Activated CD4-positive, alpha-beta memory T cell treated with anti-CD3 and anti-CD28 coated beads for 36 hours (primary cell): ENCODE results near the gene USF1. TPM values are rescaled to one million over a fixed set of nuclear protein-coding genes. Genes with fewer than 3 reads are reported as not detected.

Experiments
- CTCF ChIA-PET: fragments of 350-600 bp; sonication (Branson Sonifier 250); formaldehyde crosslinking; loops from one replicate; lab custom pipeline; 2021; ENCODE audit warnings: antibody characterized with exemption, inconsistent platforms; lab: Charles Lee
- POLR2A ChIA-PET: fragments of 350-600 bp; sonication (Branson Sonifier 250); formaldehyde crosslinking; loops from one replicate; lab custom pipeline; 2021; ENCODE audit warnings: antibody characterized with exemption; lab: Charles Lee
- DNase-seq: peaks from one replicate; pipeline ENCODE4 v3.0.0-alpha.2; 2020
- H3K27ac Mint-ChIP-seq: one replicate; pipeline ENCODE4 v1.8.0; 2021; ENCODE audit warnings: mixed read lengths
- H3K27me3 Mint-ChIP-seq: one replicate; pipeline ENCODE4 v1.8.0; 2021; ENCODE audit warnings: mixed read lengths
- H3K36me3 Mint-ChIP-seq: one replicate; pipeline ENCODE4 v1.8.0; 2021; ENCODE audit warnings: mixed read lengths
- H3K4me1 Mint-ChIP-seq: one replicate; pipeline ENCODE4 v1.8.0; 2021; ENCODE audit warnings: low read depth, mixed read lengths
- H3K4me3 Mint-ChIP-seq: one replicate; pipeline ENCODE4 v1.8.0; 2021; ENCODE audit warnings: mild to moderate bottlenecking, mixed read lengths
- H3K9me3 Mint-ChIP-seq: one replicate; pipeline ENCODE4 v1.8.0; 2021; ENCODE audit warnings: mixed read lengths
- intact Hi-C: fragments of 100-400 bp; cut with micrococcal nuclease; formaldehyde crosslinking; loops from one replicate; pipeline ENCODE4 v1.15.1; 2023
- total RNA-seq, 2 experiments: library from RNA; stranded (reverse); gene quantifications; one replicate each; pipeline ENCODE4 v1.2.3, GENCODE V29; 2021

The USF1 gene
- total RNA-seq, 2 experiments from 2014 or later: 43.4 to 43.7 TPM

GRCh38 chr1:161086457-161086856 lies 40.7 kb upstream of the USF1 start:
- CTCF ChIA-PET: interaction anchor here (0.6 to 5.9 kb wide), 3 partner anchors 11 to 365 kb away, joined by 3 to 25 read pairs (median 3); partner anchors contain the start of gene KLHDC9
- no peak for DNase-seq
- Mint-ChIP-seq H3K4me3 (no peak overlapping the region), H3K4me1 (peaks cover 9% of the 10 kb centered on the region), H3K27me3 (no peaks in the 10 kb centered on the region), H3K36me3 (no peaks in the 10 kb centered on the region), H3K27ac (no peak overlapping the region), H3K9me3 (no peaks in the 10 kb centered on the region)
- intact Hi-C loops: no loop called here
- POLR2A ChIA-PET: interaction anchor here (0.8 to 0.9 kb wide), 2 partner anchors 11 to 16 kb away, joined by 3 read pairs; partner anchors contain the start of gene ARHGAP30

GRCh38 chr1:161085165-161085564 lies 39.4 kb upstream of the USF1 start:
- ChIA-PET POLR2A (interaction anchor here (1.4 kb wide), 1 partner anchor 17 kb away, joined by 4 read pairs; no protein-coding TSS in a partner anchor), CTCF (interaction anchor here (1.5 to 5.9 kb wide), 2 partner anchors 12 to 13 kb away, joined by 5 to 25 read pairs; partner anchors contain the start of gene KLHDC9)
- Mint-ChIP-seq H3K4me3 (no peak overlapping the region), H3K27me3 (no peaks in the 10 kb centered on the region), H3K36me3 (no peaks in the 10 kb centered on the region), H3K4me1 (no peaks in the 10 kb centered on the region), H3K27ac (no peak overlapping the region), H3K9me3 (no peaks in the 10 kb centered on the region)
- DNase-seq: no peak
- intact Hi-C loops: no loop called here

- CTCF ChIA-PET: interaction anchor here (1.5 to 5.9 kb wide), 2 partner anchors 13 kb away, joined by 5 to 25 read pairs; partner anchors contain the start of gene KLHDC9
- H3K9me3 Mint-ChIP-seq: no peaks in the 10 kb centered on the region
- POLR2A ChIA-PET: interaction anchor here (1.4 kb wide), 1 partner anchor 16 kb away, joined by 4 read pairs; no protein-coding TSS in a partner anchor
- no peak overlapping the region for H3K27ac Mint-ChIP-seq
- no peaks in the 10 kb centered on the region for H3K36me3 Mint-ChIP-seq
- no peaks in the 10 kb centered on the region for H3K27me3 Mint-ChIP-seq
- H3K4me1 Mint-ChIP-seq: no peaks in the 10 kb centered on the region
- DNase-seq: no peak
- no peak overlapping the region for H3K4me3 Mint-ChIP-seq
- intact Hi-C loops: no loop called here
These were observed 38.8 kb upstream of the USF1 start for GRCh38 chr1:161084597-161084988.

GRCh38 chr1:161083748-161084596 lies 38.2 kb upstream of the USF1 start:
- DNase-seq: no peak
- intact Hi-C loops: no loop called here
- H3K4me1 Mint-ChIP-seq: no peaks in the 10 kb centered on the region
- no peak overlapping the region for H3K27ac Mint-ChIP-seq
- no peaks in the 10 kb centered on the region for H3K36me3 Mint-ChIP-seq
- ChIA-PET POLR2A (interaction anchor here (1.4 kb wide), 1 partner anchor 15 kb away, joined by 4 read pairs; no protein-coding TSS in a partner anchor), CTCF (interaction anchor here (1.5 to 5.9 kb wide), 2 partner anchors 12 to 13 kb away, joined by 5 to 25 read pairs; partner anchors contain the start of gene KLHDC9)
- H3K4me3 Mint-ChIP-seq: no peak overlapping the region
- H3K27me3 Mint-ChIP-seq: no peaks in the 10 kb centered on the region
- H3K9me3 Mint-ChIP-seq: no peaks in the 10 kb centered on the region

- Mint-ChIP-seq H3K4me3 (no peak overlapping the region), H3K36me3 (no peaks in the 10 kb centered on the region), H3K27ac (no peak overlapping the region), H3K27me3 (no peaks in the 10 kb centered on the region), H3K9me3 (no peaks in the 10 kb centered on the region), H3K4me1 (no peaks in the 10 kb centered on the region)
- no peak for DNase-seq
- ChIA-PET POLR2A (no interaction called here), CTCF (interaction anchor here (5.9 kb wide), 1 partner anchor 14 kb away, joined by 25 read pairs; the partner anchor contains the start of gene KLHDC9)
- intact Hi-C loops: no loop called here
These were observed 37.4 kb upstream of the USF1 start for GRCh38 chr1:161082996-161083747.

GRCh38 chr1:161082483-161082882 lies 36.7 kb upstream of the USF1 start:
- no peak overlapping the region for H3K4me3 Mint-ChIP-seq
- no peaks in the 10 kb centered on the region for H3K9me3 Mint-ChIP-seq
- CTCF ChIA-PET: interaction anchor here (1.2 to 5.9 kb wide), 2 partner anchors 15 to 42 kb away, joined by 5 to 25 read pairs; partner anchors contain the start of gene KLHDC9
- no peaks in the 10 kb centered on the region for H3K36me3 Mint-ChIP-seq
- H3K27me3 Mint-ChIP-seq: no peaks in the 10 kb centered on the region
- DNase-seq: no peak
- no peaks in the 10 kb centered on the region for H3K4me1 Mint-ChIP-seq
- POLR2A ChIA-PET: no interaction called here
- no peak overlapping the region for H3K27ac Mint-ChIP-seq
- intact Hi-C loops: no loop called here

DNA sequence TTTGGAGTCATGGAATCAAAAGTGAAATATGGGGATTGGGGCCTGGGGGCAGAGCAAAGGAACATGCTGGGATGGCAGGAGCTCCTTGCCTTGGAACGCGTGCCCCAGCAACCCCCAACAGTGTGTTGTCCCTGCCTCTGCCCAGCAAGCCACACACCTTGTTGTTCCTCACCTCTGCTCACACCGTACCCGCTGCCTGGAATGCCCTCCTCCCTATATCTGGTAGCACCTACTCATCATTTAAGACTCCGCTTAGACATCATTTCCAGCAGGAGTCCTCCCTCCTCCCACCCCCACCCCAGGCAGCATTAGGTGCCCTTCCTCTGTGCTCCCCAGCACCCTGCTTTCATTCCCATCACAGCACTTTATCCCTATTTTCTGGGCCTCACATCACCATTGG lies 35.7 kb upstream of the USF1 start:
- Mint-ChIP-seq H3K27me3 (no peaks in the 10 kb centered on the region), H3K27ac (no peak overlapping the region), H3K9me3 (no peaks in the 10 kb centered on the region), H3K36me3 (no peaks in the 10 kb centered on the region), H3K4me1 (no peaks in the 10 kb centered on the region), H3K4me3 (no peak overlapping the region)
- DNase-seq: no peak
- intact Hi-C loops: no loop called here
- ChIA-PET CTCF (interaction anchor here (0.8 to 1.2 kb wide), 2 partner anchors 12 to 41 kb away, joined by 4 to 5 read pairs; partner anchors contain the start of gene ARHGAP30), POLR2A (interaction anchor here (0.5 to 0.7 kb wide), 2 partner anchors 13 to 19 kb away, joined by 3 to 4 read pairs; no protein-coding TSS in a partner anchor)

GRCh38 chr1:161080441-161081405 lies 34.9 kb upstream of the USF1 start:
- ChIA-PET CTCF (interaction anchor here (0.8 to 2.0 kb wide), 3 partner anchors 9 to 17 kb away, joined by 4 to 14 read pairs (median 9); partner anchors contain the start of genes ARHGAP30 and KLHDC9), POLR2A (interaction anchor here (0.7 kb wide), 1 partner anchor 12 kb away, joined by 3 read pairs; no protein-coding TSS in a partner anchor)
- Mint-ChIP-seq H3K27ac (no peak overlapping the region), H3K36me3 (no peaks in the 10 kb centered on the region), H3K4me1 (no peaks in the 10 kb centered on the region), H3K4me3 (no peak overlapping the region), H3K9me3 (no peaks in the 10 kb centered on the region), H3K27me3 (no peaks in the 10 kb centered on the region)
- no peak for DNase-seq
- intact Hi-C loops: no loop called here

DNA sequence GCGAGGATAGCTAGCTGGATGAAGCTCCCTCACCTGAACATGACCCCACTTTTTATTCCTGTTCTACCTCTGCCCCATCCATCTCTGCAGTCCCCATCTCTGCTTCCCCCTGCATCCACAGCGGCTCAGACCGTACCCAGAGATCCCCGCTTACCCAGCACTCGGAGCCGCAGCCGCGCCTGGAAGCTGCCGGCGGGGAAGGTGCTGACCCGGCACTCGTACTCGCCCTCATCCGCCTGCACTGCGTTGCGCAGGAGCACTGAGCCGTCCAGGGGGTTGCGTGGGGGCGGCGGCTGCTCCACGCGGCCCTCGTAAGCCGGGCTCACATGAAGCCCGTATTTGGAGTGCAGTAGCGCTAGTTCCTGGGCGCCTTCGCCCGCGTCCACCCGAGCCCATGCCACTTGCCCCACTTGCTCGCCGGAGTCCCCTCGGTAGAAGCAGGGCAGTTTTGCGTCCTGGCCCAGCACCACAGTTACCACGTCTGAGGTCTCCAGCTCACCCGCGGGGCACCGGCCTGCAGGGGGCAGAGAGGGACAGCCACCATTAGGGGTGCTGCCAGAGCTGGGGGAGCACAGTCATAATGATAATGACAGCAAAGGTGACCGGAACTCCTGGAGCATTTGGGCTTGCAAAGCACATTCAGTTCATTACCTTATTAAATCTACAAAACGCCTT lies 33.8 kb upstream of the USF1 start:
- Mint-ChIP-seq H3K27me3 (no peaks in the 10 kb centered on the region), H3K4me3 (no peak overlapping the region), H3K27ac (no peak overlapping the region), H3K9me3 (no peaks in the 10 kb centered on the region), H3K36me3 (no peaks in the 10 kb centered on the region), H3K4me1 (no peaks in the 10 kb centered on the region)
- ChIA-PET POLR2A (interaction anchor here (0.6 to 0.9 kb wide), 3 partner anchors 9 to 18 kb away, joined by 3 to 5 read pairs (median 4); partner anchors contain the start of gene ARHGAP30), CTCF (interaction anchor here (1.1 to 2.0 kb wide), 2 partner anchors 8 to 18 kb away, joined by 9 to 14 read pairs; partner anchors contain the start of gene KLHDC9)
- no peak for DNase-seq
- intact Hi-C loops: no loop called here

GRCh38 chr1:161077426-161077825 lies 31.6 kb upstream of the USF1 start:
- Mint-ChIP-seq H3K36me3 (no peaks in the 10 kb centered on the region), H3K9me3 (no peaks in the 10 kb centered on the region), H3K27me3 (no peaks in the 10 kb centered on the region), H3K27ac (no peak overlapping the region), H3K4me1 (no peaks in the 10 kb centered on the region), H3K4me3 (no peak overlapping the region)
- intact Hi-C loops: no loop called here
- CTCF ChIA-PET: no interaction called here
- POLR2A ChIA-PET: no interaction called here
- DNase-seq: no peak
